Psoas muscle (tissue), 8 donors: ENCODE results near the gene PAFAH1B1. TPM values are rescaled to one million over a fixed set of nuclear protein-coding genes. Genes with fewer than 3 reads are reported as not detected.
"Not testable (repeated sequence)": the region's sequence is repeated elsewhere in the genome, so short reads cannot be mapped to it uniquely, and the experiment has no call there.

ENCODE experiments used
- ATAC-seq, 4 donors: fragments of 200-7000 bp; cut with Tn5 transposase; one replicate each; pipeline ENCODE4 v1.9.1; 2020; ENCODE audit warnings: moderate library complexity in 3 of 4, mild to moderate bottlenecking in 2 of 4
- DNase-seq, 2 donors: peaks; one replicate each; pipeline ENCODE4 v3.0.0-alpha.2; 2020
- H3K27ac ChIP-seq: fragments of 200-600 bp; one replicate; pipeline ENCODE4 v1.8.0; 2022
- H3K27me3 ChIP-seq, 3 donors: fragments of 200-600 bp in 1 of 3; one replicate each; pipeline versions ENCODE4 v1.6.1 to v1.8.0; 2013 to 2022; ENCODE audit warnings: low read length in 2 of 3, mild to moderate bottlenecking in 2 of 3, moderate library complexity in 1 of 3; ENCODE audit not compliant: insufficient read depth in 3 of 3
- H3K36me3 ChIP-seq, 2 donors: fragments of 200-600 bp in 1 of 2; one replicate each; pipeline versions ENCODE4 v1.6.1 to v1.8.0; 2013 to 2022; ENCODE audit warnings: low read depth in 1 of 2, mild to moderate bottlenecking in 1 of 2, moderate library complexity in 1 of 2; ENCODE audit not compliant: insufficient read depth in 1 of 2
- H3K4me1 ChIP-seq: fragments of 200-600 bp; one replicate; pipeline ENCODE4 v1.8.0; 2022
- H3K4me3 ChIP-seq: fragments of 200-600 bp; one replicate; pipeline ENCODE4 v1.8.0; 2022; ENCODE audit warnings: mild to moderate bottlenecking
- H3K9me3 ChIP-seq: fragments of 200-600 bp; one replicate; pipeline ENCODE4 v1.8.0; 2022
- whole genome bisulfite sequencing, 3 donors: extraction: QIAGEN DNeasy Blood & Tissue Kit; methylation state at CpG; one replicate each; pipeline versions ENCODE4 v1.1.6 to v1.1.7; 2013; 5-methylcytosine and 5-hydroxymethylcytosine counted together
- intact Hi-C, 2 donors: fragments of 100-400 bp; cut with DNase I; formaldehyde crosslinking; loops; one replicate each; pipeline versions ENCODE4 v1.11.0 to v1.14.2; 2022
- polyA plus RNA-seq, 3 donors: library from polyadenylated mRNA; stranded (reverse); fragments of 200-250 nt; gene quantifications; one replicate each; pipeline ENCODE4 v1.2.3, GENCODE V29; 2013
- total RNA-seq, 4 donors: library from RNA; stranded (reverse); fragmentation: NEBNext Ultra II Directional in 2 of 4; extraction: Animal tissue kit (Norgen Biotek cat#: 25700) in 2 of 4; gene quantifications; one replicate each; pipeline versions ENCODE4 v1.2.1 to v1.2.4, GENCODE V29; 2021 to 2023
- TF ChIP-seq, protein P1 (sequence below): fragments of 200-600 bp; IDR thresholded peaks from one replicate; pipeline ENCODE4 v1.8.0; 2022; ENCODE audit warnings: antibody characterized with exemption
- donor health status: healthy with polysubstance abuse.
- donor health status: DM: no; HTN: no; CAD: no; lungs with moderate emphysema.
- donor health status: Bipolar disorder and iron deficiency.
- donor health status: healthy.
- donor health status: DM: yes; HTN: yes; CAD: no.
- donor health status: DM: no; HTN: no; CAD: no.
- donor health status: DM: no; HTN: no; CAD: no.
- donor health status: DM: yes; HTN: yes; CAD: no.

Gene PAFAH1B1
- total and polyA plus RNA-seq, 7 donors = 43.8 to 168 (median 141) TPM

DNA sequence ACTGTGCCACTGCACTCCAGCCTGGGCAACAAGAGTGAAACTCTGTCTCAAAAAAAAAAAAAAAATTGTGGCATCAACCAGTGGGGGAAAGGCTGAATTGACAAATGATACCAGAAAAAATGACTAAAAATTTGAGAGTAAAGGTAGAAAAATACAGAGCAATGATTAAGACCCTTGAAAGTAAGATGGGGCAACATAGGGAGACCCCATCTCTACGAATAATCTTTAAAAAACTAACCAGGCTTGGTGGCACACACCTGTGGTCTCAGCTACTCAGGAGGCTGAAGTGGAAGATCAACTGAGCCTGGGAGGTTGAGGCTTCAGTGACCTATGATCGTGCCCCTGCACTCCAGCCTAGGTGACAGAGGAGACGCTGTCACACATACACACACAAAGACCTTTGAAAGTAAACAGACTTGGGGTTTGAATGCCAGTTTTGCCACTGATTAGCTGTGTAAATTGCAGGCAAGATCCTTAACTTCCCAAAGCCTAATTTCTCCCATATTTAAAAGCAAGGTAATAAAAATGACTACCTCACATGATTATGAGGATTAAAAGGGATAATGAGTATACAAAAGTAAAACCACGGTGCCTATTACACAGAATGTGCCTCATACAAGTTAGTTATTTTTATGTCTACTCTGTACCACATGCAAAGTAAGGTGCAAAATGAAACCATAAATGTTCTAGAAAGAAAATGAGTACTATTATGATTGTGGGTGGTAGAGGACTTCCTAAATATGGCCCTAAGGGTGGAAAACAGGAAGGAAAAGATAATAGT is 21.7 kb upstream of the PAFAH1B1 start:
- no peak for DNase-seq
- no peak overlapping the region for H3K27ac ChIP-seq
- no peak for ATAC-seq
- no peak overlapping the region for H3K4me3 ChIP-seq
- TF ChIP-seq, protein P1, sequence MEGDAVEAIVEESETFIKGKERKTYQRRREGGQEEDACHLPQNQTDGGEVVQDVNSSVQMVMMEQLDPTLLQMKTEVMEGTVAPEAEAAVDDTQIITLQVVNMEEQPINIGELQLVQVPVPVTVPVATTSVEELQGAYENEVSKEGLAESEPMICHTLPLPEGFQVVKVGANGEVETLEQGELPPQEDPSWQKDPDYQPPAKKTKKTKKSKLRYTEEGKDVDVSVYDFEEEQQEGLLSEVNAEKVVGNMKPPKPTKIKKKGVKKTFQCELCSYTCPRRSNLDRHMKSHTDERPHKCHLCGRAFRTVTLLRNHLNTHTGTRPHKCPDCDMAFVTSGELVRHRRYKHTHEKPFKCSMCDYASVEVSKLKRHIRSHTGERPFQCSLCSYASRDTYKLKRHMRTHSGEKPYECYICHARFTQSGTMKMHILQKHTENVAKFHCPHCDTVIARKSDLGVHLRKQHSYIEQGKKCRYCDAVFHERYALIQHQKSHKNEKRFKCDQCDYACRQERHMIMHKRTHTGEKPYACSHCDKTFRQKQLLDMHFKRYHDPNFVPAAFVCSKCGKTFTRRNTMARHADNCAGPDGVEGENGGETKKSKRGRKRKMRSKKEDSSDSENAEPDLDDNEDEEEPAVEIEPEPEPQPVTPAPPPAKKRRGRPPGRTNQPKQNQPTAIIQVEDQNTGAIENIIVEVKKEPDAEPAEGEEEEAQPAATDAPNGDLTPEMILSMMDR = no peak
- no peaks in the 10 kb centered on the region for H3K4me1 ChIP-seq
- no peaks in the 10 kb centered on the region for H3K36me3 ChIP-seq
- no peaks in the 10 kb centered on the region for H3K9me3 ChIP-seq
- WGBS, 3 donors = 73 to 79% (median 75%) methylated on average over 4 of the region's 4 CpGs
- H3K27me3 ChIP-seq = no peaks in the 10 kb centered on the region
- intact Hi-C loops = no loop called here

GRCh38 chr17:2572304-2572609 is 21.2 kb upstream of the PAFAH1B1 start:
- H3K4me1 ChIP-seq, H3K27me3 ChIP-seq, DNase-seq, H3K9me3 ChIP-seq, H3K27ac ChIP-seq, ATAC-seq, H3K36me3 ChIP-seq, intact Hi-C loops, H3K4me3 ChIP-seq: not testable (repeated sequence)
- 70 to 81% (median 72%) methylated on average over 7 of the region's 7 CpGs for WGBS, 3 donors

DNA sequence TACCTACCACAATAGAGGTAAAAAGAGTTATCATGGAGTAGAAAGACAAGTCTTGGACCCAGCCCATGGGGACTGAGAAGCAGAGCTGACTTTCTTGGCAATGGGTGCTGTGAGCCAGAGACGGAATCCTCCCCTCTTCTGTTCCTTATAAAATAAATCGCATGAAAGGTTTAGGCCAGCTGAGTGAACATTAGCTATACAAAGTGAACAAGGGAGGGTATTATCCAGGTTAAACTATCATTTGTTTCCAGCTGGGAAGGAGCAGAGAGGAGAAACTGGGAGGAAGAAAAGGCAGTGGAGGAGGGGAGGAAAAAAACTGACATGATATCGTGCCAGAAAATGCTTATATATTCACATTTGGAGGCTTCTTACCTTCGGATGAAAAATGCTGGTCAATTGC is 13.3 kb upstream of the PAFAH1B1 start:
- Histone ChIP-seq H3K4me3 (no peak overlapping the region), H3K27ac (no peak overlapping the region), H3K36me3 (no peaks in the 10 kb centered on the region), H3K27me3 (no peaks in the 10 kb centered on the region), H3K9me3 (peaks cover 4% of the 10 kb centered on the region), H3K4me1 (no peaks in the 10 kb centered on the region)
- TF ChIP-seq, protein P1 = no peak
- WGBS, 3 donors = 49 to 58% (median 50%) methylated on average over 4 of the region's 4 CpGs
- no peak for DNase-seq
- no peak for ATAC-seq
- intact Hi-C loops = no loop called here

- no peak for ATAC-seq
- intact Hi-C loops = no loop called here
- TF ChIP-seq, protein P1 = no peak
- H3K4me3 ChIP-seq = no peak overlapping the region
- no peaks in the 10 kb centered on the region for H3K4me1 ChIP-seq
- H3K36me3 ChIP-seq = no peaks in the 10 kb centered on the region
- 33 to 38% (median 37%) methylated on average over 5 of the region's 5 CpGs for WGBS, 3 donors
- H3K27me3 ChIP-seq = no peaks in the 10 kb centered on the region
- no peak for DNase-seq
- H3K9me3 ChIP-seq = peaks cover 4% of the 10 kb centered on the region
- H3K27ac ChIP-seq = no peak overlapping the region
Measured at GRCh38 chr17:2580661-2581060, 12.8 kb upstream of the PAFAH1B1 start.

DNA sequence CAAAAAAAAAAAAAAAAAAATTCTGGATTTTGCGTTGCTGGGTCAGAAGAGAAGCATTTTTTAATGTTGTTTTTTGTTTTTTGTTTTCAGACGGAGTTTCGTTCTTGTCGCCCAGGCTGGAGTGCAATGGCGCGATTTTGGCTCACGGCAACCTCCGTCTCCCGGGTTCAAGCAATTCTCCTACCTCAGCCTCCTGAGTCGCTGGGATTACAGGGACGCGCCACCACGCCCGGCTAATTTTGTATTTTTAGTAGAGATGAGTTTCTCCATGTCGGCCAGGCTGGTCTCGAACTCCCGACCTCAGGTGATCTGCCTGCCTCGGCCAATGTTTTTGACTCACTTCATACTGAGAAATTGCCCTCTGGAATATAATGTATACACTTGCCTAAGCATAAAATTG is 11.0 kb upstream of the PAFAH1B1 start:
- H3K27ac ChIP-seq = no peak overlapping the region
- no peaks in the 10 kb centered on the region for H3K27me3 ChIP-seq
- ATAC-seq = no peak
- no peak for DNase-seq
- H3K4me1 ChIP-seq = no peaks in the 10 kb centered on the region
- intact Hi-C loops = no loop called here
- H3K4me3 ChIP-seq = no peak overlapping the region
- 94 to 97% (median 96%) methylated on average over 18 of the region's 18 CpGs for WGBS, 3 donors
- TF ChIP-seq, protein P1 = no peak
- H3K36me3 ChIP-seq = no peaks in the 10 kb centered on the region
- peaks cover 4% of the 10 kb centered on the region for H3K9me3 ChIP-seq
